KOPT-K1 (cell line): ENCODE data around the gene MARK1.

Experiments used
- H3K27ac ChIP-seq: fragments of 200-600 bp; sonication (generic); 2 replicates; pipeline ENCODE4 v1.5.1; 2016; ENCODE audit warnings: antibody characterized with exemption, mild to moderate bottlenecking, low read depth, low read length; ENCODE audit not compliant: poor library complexity, severe bottlenecking
- H3K36me3 ChIP-seq: fragments of 200-600 bp; sonication (generic); 2 replicates; pipeline ENCODE4 v1.5.1; 2017; ENCODE audit warnings: antibody characterized with exemption, mild to moderate bottlenecking, low read length, moderate library complexity; ENCODE audit not compliant: insufficient read depth
- H3K9me3 ChIP-seq: fragments of 200-600 bp; sonication (generic); 2 replicates; pipeline ENCODE4 v1.5.1; 2017; ENCODE audit warnings: antibody characterized with exemption, low read length, mild to moderate bottlenecking; ENCODE audit not compliant: insufficient read depth, poor library complexity, severe bottlenecking

The MARK1 gene

GRCh38 chr1:220527908-220528678 is at the start of gene MARK1:
Gene MARK1, plus strand, starts transcription at chr1:220528136. Its CDS starts 687 bp downstream, at chr1:220528823.
- Histone ChIP-seq H3K27ac (no peak within 1 kb of the TSS), H3K9me3 (peaks cover 5% of the 10 kb centered on the region), H3K36me3 (no peaks in the 10 kb centered on the region)

GRCh38 chr1:220483700-220484099 is 44.2 kb upstream of the MARK1 start:
- no peaks in the 10 kb centered on the region for H3K9me3 ChIP-seq
- H3K36me3 ChIP-seq: no peaks in the 10 kb centered on the region
- H3K27ac ChIP-seq: no peak overlapping the region

- Histone ChIP-seq H3K9me3 (no peaks in the 10 kb centered on the region), H3K36me3 (no peaks in the 10 kb centered on the region), H3K27ac (no peak overlapping the region)
These were observed 43.8 kb upstream of the MARK1 start for GRCh38 chr1:220484135-220484534.

DNA sequence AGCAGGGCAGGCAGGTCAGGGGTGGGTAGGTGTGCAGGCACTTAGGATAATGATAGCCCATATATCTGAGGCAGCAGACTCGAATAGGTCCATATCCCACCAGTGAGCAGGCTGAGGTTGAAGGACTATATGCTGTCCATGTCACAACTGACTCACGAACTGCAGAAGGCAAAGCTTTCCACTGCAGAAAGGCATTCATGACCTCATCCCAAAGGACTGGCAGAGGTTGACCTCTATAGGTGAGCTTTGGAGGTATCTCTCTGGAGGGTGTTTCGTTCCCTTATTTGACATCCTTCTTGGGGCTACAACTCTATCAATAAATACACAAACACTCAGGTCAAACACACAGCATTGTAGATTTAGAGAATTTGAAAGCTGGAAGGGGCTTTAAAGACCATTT is 42.8 kb upstream of the MARK1 start:
- no peaks in the 10 kb centered on the region for H3K36me3 ChIP-seq
- H3K9me3 ChIP-seq: no peaks in the 10 kb centered on the region
- no peak overlapping the region for H3K27ac ChIP-seq

DNA sequence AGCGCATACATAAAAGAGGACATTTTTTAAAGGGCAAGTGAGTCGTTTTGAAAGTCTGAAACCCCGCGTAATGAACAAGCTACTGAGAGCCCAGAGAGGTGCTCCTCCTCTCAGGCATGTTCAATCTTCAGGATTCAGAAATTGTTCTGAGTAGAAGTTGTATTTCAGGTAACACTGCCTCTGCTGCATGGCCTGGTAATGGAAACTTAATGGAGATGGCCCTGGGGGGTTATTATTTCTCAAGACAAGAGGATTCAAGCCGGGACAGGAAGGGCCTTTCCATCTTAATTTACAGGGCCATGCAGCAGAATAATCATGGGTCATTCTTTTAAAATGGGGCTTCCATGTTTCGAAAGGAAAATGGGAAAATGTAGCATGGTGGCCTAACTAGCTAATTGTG is 42.1 kb upstream of the MARK1 start:
- Histone ChIP-seq H3K9me3 (no peaks in the 10 kb centered on the region), H3K27ac (no peak overlapping the region), H3K36me3 (no peaks in the 10 kb centered on the region)

- Histone ChIP-seq H3K36me3 (no peaks in the 10 kb centered on the region), H3K27ac (no peak overlapping the region), H3K9me3 (no peaks in the 10 kb centered on the region)
These were observed 40.6 kb upstream of the MARK1 start for GRCh38 chr1:220487297-220487820.

- H3K27ac ChIP-seq: no peak overlapping the region
- no peaks in the 10 kb centered on the region for H3K36me3 ChIP-seq
- no peaks in the 10 kb centered on the region for H3K9me3 ChIP-seq
These were observed 36.0 kb upstream of the MARK1 start for GRCh38 chr1:220491891-220492290.

- H3K36me3 ChIP-seq: no peaks in the 10 kb centered on the region
- H3K9me3 ChIP-seq: no peaks in the 10 kb centered on the region
- H3K27ac ChIP-seq: no peak overlapping the region
These were observed 30.6 kb upstream of the MARK1 start for GRCh38 chr1:220497220-220497947.

- H3K36me3 ChIP-seq: no peaks in the 10 kb centered on the region
- no peak overlapping the region for H3K27ac ChIP-seq
- no peaks in the 10 kb centered on the region for H3K9me3 ChIP-seq
These were observed 29.7 kb upstream of the MARK1 start for GRCh38 chr1:220498188-220498587.

DNA sequence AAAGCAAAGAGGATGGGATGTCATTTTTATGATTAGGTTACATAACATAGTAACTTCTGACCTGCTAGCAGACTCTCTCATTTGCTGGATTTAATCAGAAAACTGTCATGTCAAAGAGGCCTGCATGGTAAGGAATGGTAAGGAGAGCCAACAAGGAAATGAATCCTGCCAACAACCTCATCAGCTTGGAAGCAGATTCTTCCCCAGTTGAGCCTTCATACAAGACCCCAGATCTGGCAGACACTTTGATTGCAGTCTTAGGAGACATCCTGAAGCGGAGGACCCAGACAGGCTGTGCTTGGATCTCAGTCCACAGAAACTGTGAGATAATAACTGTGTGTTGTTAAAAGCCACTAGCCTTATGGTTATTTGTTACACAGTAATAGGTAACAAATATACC is 27.6 kb upstream of the MARK1 start:
- Histone ChIP-seq H3K27ac (no peak overlapping the region), H3K36me3 (no peaks in the 10 kb centered on the region), H3K9me3 (no peaks in the 10 kb centered on the region)

DNA sequence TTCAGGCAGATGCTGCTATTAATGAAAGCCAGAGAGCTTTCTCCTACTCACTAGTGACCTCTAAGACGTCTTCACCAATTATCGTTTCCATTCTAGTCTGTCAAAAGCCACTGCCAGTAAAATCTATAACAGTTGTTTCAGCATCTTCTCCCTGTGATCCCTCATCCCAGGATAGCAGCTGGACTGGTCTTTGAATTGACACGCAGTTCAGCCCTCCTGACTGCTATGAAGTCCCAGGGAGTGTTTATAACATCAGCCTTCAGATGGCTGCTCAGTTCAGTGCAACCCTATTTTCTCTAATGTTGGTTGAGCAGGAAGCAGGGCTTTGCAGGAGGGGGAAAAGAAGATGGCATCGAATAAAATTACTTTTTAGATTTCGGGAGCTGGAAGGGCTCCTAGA is 23.6 kb upstream of the MARK1 start:
- Histone ChIP-seq H3K36me3 (no peaks in the 10 kb centered on the region), H3K27ac (no peak overlapping the region), H3K9me3 (no peaks in the 10 kb centered on the region)

DNA sequence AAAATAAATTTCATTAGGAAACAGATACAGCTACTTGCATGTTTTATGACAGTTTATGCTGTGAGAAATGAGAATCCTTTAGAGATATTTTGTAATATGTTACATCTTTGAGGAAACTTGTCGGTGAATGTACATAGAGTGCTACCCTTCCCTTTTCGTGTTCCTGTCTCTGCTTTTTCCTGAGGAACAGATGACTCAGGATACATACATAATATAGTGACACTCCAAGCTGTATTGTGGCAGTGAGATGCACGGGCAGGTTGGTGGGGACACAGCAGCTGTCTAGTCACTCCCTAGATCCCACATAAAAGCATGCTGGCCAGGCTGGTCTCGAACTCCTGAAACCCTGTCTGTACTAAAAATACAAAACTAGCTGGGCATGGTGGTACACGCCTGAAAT is 20.9 kb upstream of the MARK1 start:
- H3K27ac ChIP-seq: no peak overlapping the region
- no peaks in the 10 kb centered on the region for H3K9me3 ChIP-seq
- H3K36me3 ChIP-seq: no peaks in the 10 kb centered on the region

DNA sequence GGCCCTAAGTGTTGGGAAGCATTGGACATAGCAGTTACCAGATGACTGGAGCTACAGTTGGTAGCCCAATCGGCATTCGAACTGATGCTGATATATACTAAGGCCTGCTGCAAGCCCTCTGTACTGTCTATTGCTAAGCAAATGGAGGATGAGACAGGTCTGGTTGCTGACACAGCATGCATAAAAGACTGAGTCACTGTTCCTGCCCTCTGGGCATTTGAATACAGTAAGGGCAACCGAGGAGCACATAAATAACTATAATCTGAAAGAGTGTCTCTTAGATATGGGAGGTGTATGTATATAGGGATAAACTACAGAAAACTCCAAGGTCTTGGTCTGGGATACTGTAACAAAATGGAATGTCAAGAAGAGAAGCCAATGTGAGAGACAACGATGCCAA is 16.8 kb upstream of the MARK1 start:
- Histone ChIP-seq H3K9me3 (no peaks in the 10 kb centered on the region), H3K27ac (no peak overlapping the region), H3K36me3 (no peaks in the 10 kb centered on the region)

DNA sequence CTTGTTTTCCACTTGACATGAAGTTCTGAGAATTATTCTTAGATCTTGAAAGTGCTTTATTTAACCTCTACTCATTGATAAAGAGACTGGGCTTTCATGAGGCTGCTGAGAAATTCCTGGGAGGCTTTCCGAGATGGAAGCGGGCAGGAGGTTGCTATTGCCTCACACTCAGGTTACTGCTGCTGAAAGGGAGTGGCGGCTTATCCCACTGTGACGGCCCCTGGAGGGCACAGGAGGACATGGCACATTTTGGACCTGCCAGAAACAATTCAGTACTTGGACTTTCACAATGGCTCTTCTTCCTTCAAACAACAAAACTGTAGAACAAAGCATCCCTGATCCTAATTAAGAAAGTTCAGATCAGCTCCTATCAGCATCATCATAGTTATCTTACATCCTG is 16.2 kb upstream of the MARK1 start:
- H3K36me3 ChIP-seq: no peaks in the 10 kb centered on the region

GRCh38 chr1:220513834-220514233 is 14.1 kb upstream of the MARK1 start:
- Histone ChIP-seq H3K27ac (no peak overlapping the region), H3K36me3 (no peaks in the 10 kb centered on the region), H3K9me3 (no peaks in the 10 kb centered on the region)

More for the DNA sequence above, 16.2 kb upstream of the MARK1 start:
- H3K9me3 ChIP-seq: no peaks in the 10 kb centered on the region
- no peak overlapping the region for H3K27ac ChIP-seq
